Activated naive CD4-positive, alpha-beta T cell treated with anti-CD3 and anti-CD28 coated beads, Interleukin-2, amount 50 U/mL, for 24 hours (primary cell): ENCODE results near the gene MUS81.
"Not testable (repeated sequence)": the region's sequence is repeated elsewhere in the genome, so short reads cannot be mapped to it uniquely, and the experiment has no call there.

ENCODE experiments used
- H3K27ac Mint-ChIP-seq: one replicate; pipeline ENCODE4 v1.8.0; 2021; ENCODE audit warnings: mild to moderate bottlenecking, mixed read lengths
- H3K27me3 Mint-ChIP-seq: one replicate; pipeline ENCODE4 v1.8.0; 2021; ENCODE audit warnings: mixed read lengths
- H3K36me3 Mint-ChIP-seq: one replicate; pipeline ENCODE4 v1.8.0; 2021; ENCODE audit warnings: mixed read lengths
- H3K4me1 Mint-ChIP-seq: one replicate; pipeline ENCODE4 v1.8.0; 2021; ENCODE audit warnings: mixed read lengths
- H3K4me3 Mint-ChIP-seq: one replicate; pipeline ENCODE4 v1.8.0; 2021; ENCODE audit warnings: mild to moderate bottlenecking, mixed read lengths
- H3K9me3 Mint-ChIP-seq: one replicate; pipeline ENCODE4 v1.8.0; 2021; ENCODE audit warnings: mixed read lengths

MUS81 gene

GRCh38 chr11:65833297-65834030 lies 26.8 kb upstream of the MUS81 start, which contains the start of gene SNX32:
SNX32 (plus strand) TSS chr11:65833963; CDS start chr11:65834066, 103 bp downstream.
- H3K4me3 Mint-ChIP-seq: no peak within 1 kb of the TSS
- H3K27ac Mint-ChIP-seq: peak within 1 kb of the TSS; percentile 90
- H3K27me3 Mint-ChIP-seq: no peaks in the 10 kb centered on the region
- no peaks in the 10 kb centered on the region for H3K36me3 Mint-ChIP-seq
- H3K9me3 Mint-ChIP-seq: no peaks in the 10 kb centered on the region
- H3K4me1 Mint-ChIP-seq: peaks cover 20% of the 10 kb centered on the region

- H3K9me3 Mint-ChIP-seq: no peaks in the 10 kb centered on the region
- no peak overlapping the region for H3K27ac Mint-ChIP-seq
- H3K36me3 Mint-ChIP-seq: no peaks in the 10 kb centered on the region
- H3K27me3 Mint-ChIP-seq: no peaks in the 10 kb centered on the region
- no peak overlapping the region for H3K4me3 Mint-ChIP-seq
- peaks cover 20% of the 10 kb centered on the region for H3K4me1 Mint-ChIP-seq
These were observed 26.0 kb upstream of the MUS81 start for GRCh38 chr11:65834202-65834601.

GRCh38 chr11:65842144-65842543 lies 18.1 kb upstream of the MUS81 start:
- Mint-ChIP-seq H3K27ac (no peak overlapping the region), H3K4me1 (no peaks in the 10 kb centered on the region), H3K4me3 (no peak overlapping the region), H3K27me3 (no peaks in the 10 kb centered on the region), H3K36me3 (no peaks in the 10 kb centered on the region), H3K9me3 (no peaks in the 10 kb centered on the region)

- Mint-ChIP-seq H3K4me3 (no peak overlapping the region), H3K9me3 (no peaks in the 10 kb centered on the region), H3K36me3 (no peaks in the 10 kb centered on the region), H3K27ac (no peak overlapping the region), H3K27me3 (no peaks in the 10 kb centered on the region), H3K4me1 (no peaks in the 10 kb centered on the region)
These were observed 16.4 kb upstream of the MUS81 start for GRCh38 chr11:65843811-65844210.

GRCh38 chr11:65844231-65844872 lies 15.9 kb upstream of the MUS81 start:
- Mint-ChIP-seq H3K27me3 (no peaks in the 10 kb centered on the region), H3K4me1 (no peaks in the 10 kb centered on the region), H3K4me3 (no peak overlapping the region), H3K9me3 (no peaks in the 10 kb centered on the region), H3K36me3 (no peaks in the 10 kb centered on the region), H3K27ac (no peak overlapping the region)

- H3K36me3 Mint-ChIP-seq: peaks cover 7% of the 10 kb centered on the region
- no peak overlapping the region for H3K4me3 Mint-ChIP-seq
- H3K9me3 Mint-ChIP-seq: no peaks in the 10 kb centered on the region
- no peaks in the 10 kb centered on the region for H3K27me3 Mint-ChIP-seq
- no peaks in the 10 kb centered on the region for H3K4me1 Mint-ChIP-seq
- H3K27ac Mint-ChIP-seq: no peak overlapping the region
These were observed 12.5 kb upstream of the MUS81 start for GRCh38 chr11:65847746-65848145.

- H3K9me3 Mint-ChIP-seq, H3K4me1 Mint-ChIP-seq, H3K4me3 Mint-ChIP-seq, H3K36me3 Mint-ChIP-seq, H3K27ac Mint-ChIP-seq, H3K27me3 Mint-ChIP-seq: not testable (repeated sequence)
These were observed 11.5 kb upstream of the MUS81 start for GRCh38 chr11:65848693-65849092.

- peaks cover 8% of the 10 kb centered on the region for H3K36me3 Mint-ChIP-seq
- H3K9me3 Mint-ChIP-seq: no peaks in the 10 kb centered on the region
- H3K4me3 Mint-ChIP-seq: no peak overlapping the region
- peaks cover 12% of the 10 kb centered on the region for H3K4me1 Mint-ChIP-seq
- H3K27ac Mint-ChIP-seq: no peak overlapping the region
- H3K27me3 Mint-ChIP-seq: no peaks in the 10 kb centered on the region
These were observed 10.9 kb upstream of the MUS81 start for GRCh38 chr11:65849366-65849765.

- H3K9me3 Mint-ChIP-seq: no peaks in the 10 kb centered on the region
- H3K27ac Mint-ChIP-seq: no peak overlapping the region
- no peaks in the 10 kb centered on the region for H3K27me3 Mint-ChIP-seq
- no peak overlapping the region for H3K4me3 Mint-ChIP-seq
- peaks cover 12% of the 10 kb centered on the region for H3K36me3 Mint-ChIP-seq
- peaks cover 16% of the 10 kb centered on the region for H3K4me1 Mint-ChIP-seq
These were observed 10.4 kb upstream of the MUS81 start for GRCh38 chr11:65849771-65850216.

- H3K9me3 Mint-ChIP-seq: no peaks in the 10 kb centered on the region
- peaks cover 12% of the 10 kb centered on the region for H3K36me3 Mint-ChIP-seq
- peak overlapping the region; percentile 17 for H3K27ac Mint-ChIP-seq
- H3K4me3 Mint-ChIP-seq: no peak overlapping the region
- no peaks in the 10 kb centered on the region for H3K27me3 Mint-ChIP-seq
- peaks cover 21% of the 10 kb centered on the region for H3K4me1 Mint-ChIP-seq
These were observed 9.8 kb upstream of the MUS81 start for GRCh38 chr11:65850217-65851082.

- H3K9me3 Mint-ChIP-seq: no peaks in the 10 kb centered on the region
- no peak overlapping the region for H3K4me3 Mint-ChIP-seq
- peaks cover 18% of the 10 kb centered on the region for H3K36me3 Mint-ChIP-seq
- H3K27me3 Mint-ChIP-seq: no peaks in the 10 kb centered on the region
- peaks cover 28% of the 10 kb centered on the region for H3K4me1 Mint-ChIP-seq
- no peak overlapping the region for H3K27ac Mint-ChIP-seq
These were observed 9.1 kb upstream of the MUS81 start for GRCh38 chr11:65851083-65851579.

GRCh38 chr11:65851811-65852507 lies 8.3 kb upstream of the MUS81 start:
- peaks cover 36% of the 10 kb centered on the region for H3K4me1 Mint-ChIP-seq
- no peaks in the 10 kb centered on the region for H3K27me3 Mint-ChIP-seq
- H3K27ac Mint-ChIP-seq: peak overlapping the region; percentile 79
- H3K36me3 Mint-ChIP-seq: peaks cover 26% of the 10 kb centered on the region
- no peaks in the 10 kb centered on the region for H3K9me3 Mint-ChIP-seq
- H3K4me3 Mint-ChIP-seq: peak overlapping the region; percentile 23

GRCh38 chr11:65852508-65853245 lies 7.6 kb upstream of the MUS81 start:
- peaks cover 26% of the 10 kb centered on the region for H3K36me3 Mint-ChIP-seq
- H3K9me3 Mint-ChIP-seq: no peaks in the 10 kb centered on the region
- H3K27ac Mint-ChIP-seq: no peak overlapping the region
- no peaks in the 10 kb centered on the region for H3K27me3 Mint-ChIP-seq
- H3K4me1 Mint-ChIP-seq: peaks cover 36% of the 10 kb centered on the region
- no peak overlapping the region for H3K4me3 Mint-ChIP-seq

GRCh38 chr11:65853246-65853979 lies 6.8 kb upstream of the MUS81 start:
- no peak overlapping the region for H3K4me3 Mint-ChIP-seq
- H3K9me3 Mint-ChIP-seq: no peaks in the 10 kb centered on the region
- H3K4me1 Mint-ChIP-seq: peaks cover 38% of the 10 kb centered on the region
- H3K36me3 Mint-ChIP-seq: peaks cover 26% of the 10 kb centered on the region
- H3K27me3 Mint-ChIP-seq: no peaks in the 10 kb centered on the region
- peak overlapping the region; percentile 70 for H3K27ac Mint-ChIP-seq
